ENCODE measurements around the gene ST6GALNAC4.
"Not testable (repeated sequence)": the region's sequence is repeated elsewhere in the genome, so short reads cannot be mapped to it uniquely, and the experiment has no call there.

Gene ST6GALNAC4

DNA sequence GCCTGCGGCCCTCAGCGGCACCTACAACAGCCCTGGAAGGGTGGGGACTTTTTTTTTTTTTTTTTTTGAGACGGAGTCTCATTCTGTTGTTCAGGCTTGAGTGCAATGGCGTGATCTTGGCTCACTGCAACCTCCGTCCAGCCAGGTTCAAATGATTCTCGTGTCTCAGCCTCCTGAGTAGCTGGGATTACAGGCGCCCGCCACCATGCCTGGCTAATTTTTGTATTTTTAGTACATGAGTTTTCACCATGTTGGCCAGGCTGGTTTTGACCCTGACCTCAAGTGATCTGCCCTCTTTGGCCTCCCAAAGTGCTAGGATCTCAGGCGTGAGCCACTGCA is 46.7 kb downstream of the ST6GALNAC4 start:
- DNase-seq = not testable (repeated sequence)

GRCh38 chr9:127869310-127870152 is 47.3 kb downstream of the ST6GALNAC4 start:
- DNase-seq = peak; percentile 4 to 84 (median 59)

GRCh38 chr9:127868278-127868902 is 48.5 kb downstream of the ST6GALNAC4 start:
- DNase-seq = no peak

DNA sequence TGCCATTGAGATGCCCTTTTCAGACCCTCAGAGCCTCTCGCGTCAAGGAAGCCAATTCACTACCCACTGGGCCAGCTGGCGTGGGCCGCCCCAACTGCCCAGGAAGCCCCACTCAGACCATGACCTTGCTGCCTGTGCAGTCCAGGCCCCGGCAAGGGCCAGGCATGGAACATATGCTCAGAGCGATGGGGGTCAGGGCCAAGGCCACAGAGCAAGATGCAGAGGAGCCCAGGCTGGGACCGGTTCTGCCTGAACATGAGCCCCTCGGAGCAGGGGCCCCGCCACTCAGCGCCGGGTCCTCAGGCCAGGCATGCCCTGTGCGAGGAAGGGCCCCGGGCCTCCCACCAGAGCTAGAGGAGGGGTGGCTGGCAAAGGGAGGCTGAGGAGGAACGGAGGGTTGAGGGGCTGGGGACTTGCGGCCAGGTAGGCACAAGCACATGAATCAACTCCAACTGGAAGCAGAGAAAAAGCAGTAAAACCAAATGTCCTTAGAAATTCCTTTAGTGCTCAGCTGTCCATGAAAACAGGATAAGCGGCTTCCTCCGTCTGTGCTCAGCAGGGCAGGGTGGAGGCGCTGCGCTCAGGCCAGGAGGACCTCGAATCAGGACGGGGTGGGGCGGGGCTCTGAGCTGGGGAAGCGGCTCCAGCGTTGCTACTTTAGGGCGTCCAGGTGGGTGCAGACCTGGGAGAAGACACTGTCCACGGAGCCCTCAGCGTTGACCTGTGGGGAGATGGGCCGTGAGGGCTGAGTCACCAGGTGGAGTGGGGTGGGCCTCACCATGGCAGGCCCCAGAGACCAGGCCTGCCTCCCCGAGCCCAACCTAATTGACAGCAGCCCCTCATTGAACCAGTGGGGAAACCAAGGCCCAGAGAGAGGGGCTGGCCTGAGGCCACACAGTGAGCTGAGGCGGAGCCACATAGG is 49.2 kb downstream of the ST6GALNAC4 start:
- DNase-seq = peak in 1 of 14 donors; percentile 22

- DNase-seq = no peak
These were observed 50.3 kb downstream of the ST6GALNAC4 start for GRCh38 chr9:127866535-127866934.

GRCh38 chr9:127865645-127866464 is 51.0 kb downstream of the ST6GALNAC4 start:
- DNase-seq = no peak

- DNase-seq = no peak
These were observed 53.6 kb downstream of the ST6GALNAC4 start for GRCh38 chr9:127863191-127863621.

DNA sequence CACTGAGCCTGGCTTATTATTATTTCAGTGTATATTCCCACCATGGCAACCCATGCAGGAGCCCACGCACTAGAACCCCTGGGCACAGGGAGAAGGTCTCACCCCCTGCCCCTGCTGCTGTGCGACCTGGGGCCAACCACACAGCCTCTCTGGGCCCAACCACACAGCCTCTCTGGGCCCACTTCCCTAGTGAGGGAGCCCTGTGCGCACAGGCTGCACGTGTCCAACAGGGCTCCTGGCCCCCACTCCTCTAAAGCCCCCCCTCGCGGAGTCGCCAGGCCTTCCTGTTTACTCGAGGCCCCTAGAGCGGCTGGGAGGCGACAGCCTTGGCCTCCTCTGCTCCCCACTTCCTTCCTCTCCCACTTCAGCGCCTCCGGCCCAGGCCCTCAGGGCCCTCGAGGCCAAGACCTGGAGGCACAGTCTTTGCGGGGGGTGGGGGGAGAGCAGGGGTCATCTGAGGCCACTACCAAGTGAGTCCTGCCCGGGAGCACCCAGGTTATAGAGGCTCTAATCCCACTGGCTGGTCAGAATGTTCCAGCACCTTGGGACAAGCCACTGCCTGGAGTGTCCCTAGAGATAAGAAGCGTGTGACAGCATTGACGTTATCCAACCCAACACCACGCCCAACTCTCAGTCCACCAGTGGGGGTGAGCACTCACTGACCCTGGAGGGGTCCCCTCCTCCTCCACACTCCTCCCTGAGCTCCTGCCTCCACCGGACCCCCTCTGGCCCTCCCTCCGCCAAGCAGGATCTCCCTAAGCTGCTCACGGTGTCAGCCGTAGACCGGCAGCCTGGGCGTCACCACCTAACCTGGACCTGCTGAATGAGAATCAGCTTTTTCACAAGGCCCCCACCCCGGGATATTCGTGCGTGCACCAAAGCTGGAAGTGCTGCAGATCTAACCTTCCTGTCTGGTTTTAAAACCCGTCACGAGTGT is 54.5 kb downstream of the ST6GALNAC4 start:
- DNase-seq = peak in 10 of 14 donors; percentile 17 to 73 (median 46)

- DNase-seq = no peak
These were observed 56.1 kb downstream of the ST6GALNAC4 start for GRCh38 chr9:127860779-127861178.

DNA sequence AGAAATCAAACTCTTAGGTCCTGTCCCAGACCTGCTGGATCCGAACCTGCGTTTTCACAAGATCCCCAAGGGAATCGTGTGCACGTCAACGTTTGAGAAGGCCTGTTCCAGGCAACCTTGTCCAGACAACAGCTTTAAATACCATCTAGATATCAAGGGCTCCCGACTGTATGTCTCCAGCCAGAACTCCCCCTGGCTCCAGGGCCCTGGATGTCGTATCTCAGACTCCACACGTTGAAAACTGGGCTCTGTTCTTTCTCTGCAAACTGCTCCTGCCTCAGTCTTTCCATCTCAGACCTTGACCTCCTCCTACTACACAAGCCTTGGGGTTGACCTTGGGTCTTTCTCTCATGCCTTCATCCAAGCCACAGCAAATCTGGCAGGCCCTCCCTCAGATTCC is 56.6 kb downstream of the ST6GALNAC4 start:
- DNase-seq = no peak

DNA sequence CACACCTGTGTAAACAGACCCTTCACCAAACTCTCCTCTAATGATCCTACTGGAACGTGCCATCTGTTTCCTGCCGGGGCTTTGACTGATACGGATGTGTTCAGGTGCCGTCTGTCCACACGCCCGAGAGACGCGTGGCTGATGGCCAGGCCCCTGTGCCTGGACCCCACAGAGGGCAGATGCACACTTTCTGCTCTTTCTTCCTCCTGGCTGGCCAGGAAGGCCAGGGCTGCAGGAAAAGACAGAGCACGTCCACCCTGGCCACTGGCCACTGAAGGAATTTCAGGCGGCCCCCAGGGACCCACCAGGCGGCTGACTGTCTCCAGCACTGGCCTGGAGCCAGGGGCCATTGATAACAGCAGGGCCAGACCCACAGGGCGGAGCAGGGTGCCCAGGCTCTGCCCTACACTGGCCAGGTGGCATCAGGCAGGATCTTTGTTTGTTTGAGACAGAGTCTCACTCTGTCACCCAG is 58.8 kb downstream of the ST6GALNAC4 start:
- DNase-seq = no peak
